T1000 (cell line): Measurements from ENCODE around the gene NNAT.

Source experiments
- DNase-seq: peaks from one replicate; lab custom pipeline; 2025; ENCODE audit warnings: mixed read lengths; lab: John Stamatoyannopoulos, UW

Gene NNAT

DNA sequence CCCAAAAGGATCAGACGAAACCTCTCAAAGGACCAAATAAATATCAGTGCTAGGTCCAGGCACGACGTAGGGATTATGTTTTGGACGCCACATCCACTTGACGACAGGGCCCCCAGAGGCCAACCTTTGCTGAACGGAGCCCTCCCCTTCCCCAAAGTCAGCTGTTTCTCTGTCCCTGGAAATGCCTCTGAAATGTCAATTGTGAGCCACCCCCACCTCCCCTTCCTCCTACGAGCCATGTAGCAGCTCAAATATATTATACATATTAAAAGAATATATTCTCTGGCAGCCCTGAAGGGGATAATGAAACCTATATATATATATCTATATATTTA, 46.2 kb downstream of the NNAT start:
- DNase-seq = no peak

DNA sequence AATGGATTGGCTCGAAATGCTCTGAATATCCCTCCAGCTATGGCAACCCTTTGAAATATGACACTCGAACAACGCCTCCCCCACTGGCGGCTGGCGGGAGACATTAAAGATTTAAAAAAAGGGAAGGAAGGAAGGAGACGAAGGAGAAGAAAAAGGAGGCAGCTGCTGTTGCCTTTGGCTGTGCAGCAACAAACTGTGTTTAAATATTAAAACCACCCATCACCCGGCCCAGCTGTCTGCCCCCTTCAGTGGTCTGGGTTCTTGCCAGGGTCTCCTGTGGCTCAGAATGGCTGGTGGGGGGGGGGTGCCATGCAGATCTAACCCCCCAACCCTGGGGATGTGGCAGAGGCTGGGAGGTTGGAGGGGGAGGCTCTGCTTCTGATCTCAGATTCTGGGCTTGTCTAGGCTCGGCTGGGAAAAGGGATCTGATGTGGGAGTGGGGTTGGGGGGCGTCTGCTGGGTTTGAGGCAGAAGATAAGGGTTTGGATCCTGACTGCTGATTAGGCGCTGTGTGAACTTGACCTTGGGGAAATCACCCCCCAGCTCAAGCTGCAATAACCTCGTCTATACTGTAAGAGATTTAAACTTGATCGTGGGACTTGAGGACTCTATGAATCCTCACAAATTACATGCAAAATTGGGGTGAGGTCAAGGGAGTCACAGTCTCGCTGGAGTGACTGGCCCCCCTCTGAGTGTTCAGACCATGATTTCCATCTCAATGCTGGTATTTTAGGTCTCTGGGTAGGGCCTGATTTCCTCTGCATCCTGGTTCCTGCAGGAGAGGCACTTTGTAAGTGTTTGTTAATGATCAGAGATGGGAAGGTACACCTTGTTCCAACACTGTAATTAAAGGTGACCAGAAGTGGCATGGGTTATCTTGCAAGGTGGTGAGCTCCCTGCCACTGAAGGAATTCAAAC, 46.9 kb downstream of the NNAT start:
- no peak for DNase-seq

DNA sequence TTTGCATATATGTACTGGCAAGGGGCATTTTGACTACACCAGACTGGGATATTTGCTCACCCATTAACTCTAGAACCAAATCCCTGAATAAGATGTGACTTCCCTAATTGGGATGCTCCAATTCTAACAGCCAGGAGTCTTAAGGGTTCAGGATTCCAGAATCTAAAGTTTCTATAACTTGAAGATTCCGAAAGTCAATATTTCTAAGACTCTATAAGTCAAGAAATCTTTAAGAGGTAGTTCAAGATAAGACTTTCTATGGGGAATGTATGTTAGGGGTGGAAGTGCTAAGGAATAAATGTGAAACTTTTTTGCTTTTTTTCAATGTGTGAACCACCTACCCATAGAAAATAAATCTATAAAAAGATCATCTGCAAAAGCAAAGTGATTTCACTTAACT, 49.4 kb downstream of the NNAT start:
- no peak for DNase-seq

DNA sequence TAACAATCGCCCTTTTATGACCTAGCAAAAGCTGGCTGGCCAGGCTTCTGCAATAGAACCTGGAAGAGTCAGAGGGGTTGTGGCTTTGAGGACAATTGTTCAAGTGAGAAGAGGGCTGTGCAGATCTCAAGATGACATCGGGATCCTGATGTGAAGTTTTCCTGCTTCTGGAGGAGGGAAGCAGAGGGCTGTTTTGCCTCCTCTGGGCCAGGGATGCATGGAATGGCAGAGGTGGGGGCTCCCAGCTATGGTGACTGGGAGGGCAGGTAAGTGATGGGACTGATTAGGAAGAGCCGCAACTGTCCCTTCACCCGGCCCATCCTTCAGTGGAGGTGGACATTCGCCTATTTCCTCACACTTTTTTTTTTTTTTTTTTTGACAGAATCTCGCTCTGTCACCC, 50.0 kb downstream of the NNAT start:
- DNase-seq = no peak
